HCT116 (cell line): ENCODE measurements around the gene TBC1D32. TPM values are rescaled to one million over a fixed set of nuclear protein-coding genes. Genes with fewer than 3 reads are reported as not detected.

Source experiments
- ATAC-seq: fragments of 200-7000 bp; cut with Tn5 transposase; 2 replicates; pipeline ENCODE4 v1.9.1; 2020; ENCODE audit warnings: mild to moderate bottlenecking, moderate library complexity
- BruUV-seq: library from RNA; stranded (reverse); fragments of 400-500 nt; replicated peaks from 2 replicates; lab custom pipeline; 2021; lab: Mats Ljungman, UMichigan
- CTCF ChIA-PET: fragments of 300-600 bp; sonication (Branson Sonifier 250); formaldehyde crosslinking; loops from one replicate; lab custom pipeline; 2021; ENCODE audit warnings: antibody characterized with exemption; lab: Charles Lee
- POLR2A ChIA-PET: fragments of 300-600, 350-600 bp; sonication (Branson Sonifier 250); formaldehyde crosslinking; loops from one replicate; lab custom pipeline; 2021; ENCODE audit warnings: antibody characterized with exemption; lab: Charles Lee
- RAD21 ChIA-PET, 2 experiments: fragments of 300-600 bp; sonication (Branson Sonifier 250); formaldehyde crosslinking; loops; one replicate each; lab custom pipeline; 2023; ENCODE audit warnings: low total read pairs in 2 of 2; ENCODE audit not compliant: uncharacterized antibody in 2 of 2, unreplicated experiment in 2 of 2, low non-redundant PET in 1 of 2; lab: Charles Lee
- DNase-seq: peaks from one replicate; pipeline ENCODE4 v3.0.0-alpha.2; 2010; ENCODE audit warnings: low read depth, low spot score
- H2AFZ ChIP-seq: fragments of 200-600 bp; shearing (Covaris generic), sonication (generic); 2 replicates; pipeline ENCODE4 v1.6.1; 2017; ENCODE audit warnings: low read depth, mixed run types, mixed read lengths, antibody characterized with exemption, low read length; ENCODE audit not compliant: poor library complexity, severe bottlenecking
- H3K27ac ChIP-seq: 2 replicates; pipeline ENCODE4 v1.5.1; 2012; ENCODE audit warnings: low read depth, low read length
- H3K27me3 ChIP-seq: fragments of 200-600 bp; sonication (generic); 2 replicates; pipeline ENCODE4 v1.6.1; 2016; ENCODE audit warnings: mixed run types, low read length, mixed read lengths; ENCODE audit not compliant: insufficient read depth
- H3K36me3 ChIP-seq, 2 experiments: fragments of 200-500 bp in 1 of 2; fragments of 200-600 bp in 1 of 2; sonication (Bioruptor generic) in 1 of 2; sonication (generic) in 1 of 2; 2 replicates each; pipeline versions ENCODE4 v1.5.1 to v1.6.1; 2014 to 2016; ENCODE audit warnings: low read length in 2 of 2, inconsistent platforms in 1 of 2, mixed read lengths in 1 of 2, mixed run types in 1 of 2; ENCODE audit not compliant: insufficient read depth in 2 of 2, control insufficient read depth in 1 of 2
- H3K4me1 ChIP-seq, 2 experiments: fragments of 200-600 bp in 1 of 2; sonication (generic) in 1 of 2; 2 replicates each; pipeline versions ENCODE4 v1.5.1 to v1.6.1; 2012 to 2017; ENCODE audit warnings: low read length in 2 of 2, inconsistent platforms in 1 of 2, mild to moderate bottlenecking in 1 of 2, mixed read lengths in 1 of 2, mixed run types in 1 of 2, moderate library complexity in 1 of 2; ENCODE audit not compliant: insufficient read depth in 2 of 2, control insufficient read depth in 1 of 2
- H3K4me2 ChIP-seq: fragments of 200-600 bp; sonication (generic); 2 replicates; pipeline ENCODE4 v1.6.1; 2017; ENCODE audit warnings: mixed run types, low read length, mixed read lengths
- H3K4me3 ChIP-seq, 2 experiments: fragments of 200-600 bp in 1 of 2; sonication (generic) in 1 of 2; replicated peaks in 1 of 2; 2 replicates each; pipeline ENCODE4 v1.5.1; 2011 to 2016; ENCODE audit warnings: low read length in 2 of 2, control low read depth in 1 of 2, low read depth in 1 of 2, mild to moderate bottlenecking in 1 of 2, mixed read lengths in 1 of 2, mixed run types in 1 of 2
- H3K79me2 ChIP-seq: fragments of 200-600 bp; sonication (generic); 2 replicates; pipeline ENCODE4 v1.6.1; 2017; ENCODE audit warnings: mild to moderate bottlenecking, mixed run types, low read length, moderate library complexity, mixed read lengths; ENCODE audit not compliant: insufficient read depth
- H3K9ac ChIP-seq: fragments of 200-600 bp; sonication (generic); 2 replicates; pipeline ENCODE4 v1.6.1; 2016; ENCODE audit warnings: low read length, mixed read lengths
- H3K9me2 ChIP-seq: fragments of 200-600 bp; sonication (generic), shearing (Covaris generic); 2 replicates; pipeline ENCODE4 v1.6.1; 2017; ENCODE audit warnings: mixed run types, mild to moderate bottlenecking, moderate library complexity; ENCODE audit not compliant: insufficient read depth
- H3K9me3 ChIP-seq, 2 experiments: fragments of 200-500 bp in 1 of 2; fragments of 200-600 bp in 1 of 2; sonication (Bioruptor generic) in 1 of 2; sonication (generic) in 1 of 2; 2 replicates each; pipeline ENCODE4 v1.6.1; 2014 to 2017; ENCODE audit warnings: low read length in 2 of 2, mixed read lengths in 2 of 2, inconsistent platforms in 1 of 2, low read depth in 1 of 2, mild to moderate bottlenecking in 1 of 2, mixed run types in 1 of 2, moderate library complexity in 1 of 2; ENCODE audit not compliant: control insufficient read depth in 1 of 2, insufficient read depth in 1 of 2
- H4K20me1 ChIP-seq: fragments of 200-600 bp; sonication (generic), shearing (Covaris generic); 2 replicates; pipeline ENCODE4 v1.6.1; 2017; ENCODE audit warnings: mixed run types, mild to moderate bottlenecking, moderate library complexity; ENCODE audit not compliant: insufficient read depth
- ATF3 ChIP-seq: IDR thresholded peaks from 2 replicates; pipeline ENCODE4 v1.6.1; 2012
- CBX3 ChIP-seq: IDR thresholded peaks from 2 replicates; pipeline ENCODE4 v1.6.1; 2012; ENCODE audit warnings: low read depth
- CEBPB ChIP-seq: IDR thresholded peaks from 2 replicates; pipeline ENCODE4 v1.6.1; 2012; ENCODE audit warnings: low read depth
- EZH2 ChIP-seq: fragments of 200-600 bp; sonication (generic); IDR thresholded peaks from 2 replicates; pipeline ENCODE4 v1.6.1; 2017; ENCODE audit warnings: antibody characterized with exemption, mixed run types
- FOSL1 ChIP-seq: IDR thresholded peaks from 2 replicates; pipeline ENCODE4 v1.6.1; 2012; ENCODE audit warnings: low read depth
- POLR2A ChIP-seq: IDR thresholded peaks from 2 replicates; pipeline ENCODE4 v1.7.0; 2011; ENCODE audit warnings: borderline replicate concordance; ENCODE audit not compliant: insufficient read depth, insufficient read length; ENCODE audit errors: extremely low read depth
- POLR2AphosphoS5 ChIP-seq: IDR thresholded peaks from 2 replicates; pipeline ENCODE4 v1.6.1; 2011; ENCODE audit warnings: mild to moderate bottlenecking, low read depth, low read length, moderate library complexity
- RAD21 ChIP-seq: IDR thresholded peaks from 2 replicates; pipeline ENCODE4 v1.6.1; 2012; ENCODE audit warnings: low read depth, mild to moderate bottlenecking
- SRF ChIP-seq: IDR thresholded peaks from 2 replicates; pipeline ENCODE4 v1.6.1; 2012; ENCODE audit warnings: low read depth
- YY1 ChIP-seq: IDR thresholded peaks from 2 replicates; pipeline ENCODE4 v1.6.1; 2011; ENCODE audit warnings: low read length, low read depth, moderate library complexity, mild to moderate bottlenecking; ENCODE audit not compliant: insufficient replicate concordance; ENCODE audit errors: extremely low read depth
- ZFX ChIP-seq: fragments of 450-650 bp; IDR thresholded peaks from 2 replicates; pipeline ENCODE4 v1.6.1; 2017
- ZNF274 ChIP-seq: fragments of 200-500 bp; sonication (Bioruptor generic); IDR thresholded peaks from 2 replicates; pipeline ENCODE4 v1.6.1; 2014; ENCODE audit warnings: mild to moderate bottlenecking, low read depth, low read length, inconsistent platforms
- intact Hi-C: fragments of 100-400 bp; cut with micrococcal nuclease; formaldehyde crosslinking; loops from 2 replicates; pipeline ENCODE4 v1.10.0; 2022
- total RNA-seq: library from RNA; stranded (reverse); gene quantifications from one replicate; pipeline ENCODE4 v1.2.1, GENCODE V29; 2021; ENCODE audit not compliant: unreplicated experiment
- TF ChIP-seq, protein P1 (sequence below), 3 experiments: fragments of 200-600 bp in 1 of 3; sonication (generic) in 1 of 3; IDR thresholded peaks in 2 of 3; conservative IDR thresholded peaks in 1 of 3; 2 replicates each; pipeline ENCODE4 v1.5.1; 2012 to 2017; ENCODE audit warnings: low read depth in 2 of 3, low read length in 2 of 3, antibody characterized with exemption in 1 of 3, borderline replicate concordance in 1 of 3, control low read depth in 1 of 3, mild to moderate bottlenecking in 1 of 3, mixed read lengths in 1 of 3, mixed run types in 1 of 3, moderate library complexity in 1 of 3; ENCODE audit not compliant: insufficient read depth in 1 of 3
- TF ChIP-seq, protein P2 (sequence below): IDR thresholded peaks from 2 replicates; pipeline ENCODE4 v1.6.1; 2011; ENCODE audit warnings: mild to moderate bottlenecking, low read length, moderate library complexity; ENCODE audit not compliant: insufficient replicate concordance; ENCODE audit errors: extremely low read depth
- TF ChIP-seq, protein P3 (sequence below): IDR thresholded peaks from 2 replicates; pipeline ENCODE4 v1.6.1; 2012

TBC1D32 gene
- total RNA-seq, 1 experiment from 2014 or later: 13.8 TPM

- Histone ChIP-seq H3K9me2 (no peaks in the 10 kb centered on the region), H3K4me1 (peaks cover 0 to 21% of the 10 kb centered on the region in 2 experiments; a peak in 1 of 4 replicates), H3K27me3 (no peaks in the 10 kb centered on the region), H3K9ac (no peak overlapping the region), H3K4me2 (peak overlapping the region; percentile 97), H3K9me3 (no peaks in the 10 kb centered on the region), H3K27ac (no peak overlapping the region), H4K20me1 (no peaks in the 10 kb centered on the region), H3K4me3 (no peak overlapping the region; a peak in 1 of 4 replicates), H2AFZ (no peak overlapping the region), H3K79me2 (peaks cover 10% of the 10 kb centered on the region; the same call in 1 of the 2 replicates), H3K36me3 (no peaks in the 10 kb centered on the region)
- intact Hi-C loops: no loop called here
- POLR2A ChIA-PET: no interaction called here
- no TSS peak for BruUV-seq
- ATAC-seq: no peak
- RAD21 ChIA-PET: no interaction called here
- TF ChIP-seq YY1 (no peak), POLR2AphosphoS5 (no peak), CBX3 (no peak), EZH2 (no peak), ATF3 (no peak), FOSL1 (no peak), ZFX (no peak), SRF (no peak), RAD21 (no peak), ZNF274 (no peak), POLR2A (no peak), CEBPB (no peak)
- TF ChIP-seq, protein P1, sequence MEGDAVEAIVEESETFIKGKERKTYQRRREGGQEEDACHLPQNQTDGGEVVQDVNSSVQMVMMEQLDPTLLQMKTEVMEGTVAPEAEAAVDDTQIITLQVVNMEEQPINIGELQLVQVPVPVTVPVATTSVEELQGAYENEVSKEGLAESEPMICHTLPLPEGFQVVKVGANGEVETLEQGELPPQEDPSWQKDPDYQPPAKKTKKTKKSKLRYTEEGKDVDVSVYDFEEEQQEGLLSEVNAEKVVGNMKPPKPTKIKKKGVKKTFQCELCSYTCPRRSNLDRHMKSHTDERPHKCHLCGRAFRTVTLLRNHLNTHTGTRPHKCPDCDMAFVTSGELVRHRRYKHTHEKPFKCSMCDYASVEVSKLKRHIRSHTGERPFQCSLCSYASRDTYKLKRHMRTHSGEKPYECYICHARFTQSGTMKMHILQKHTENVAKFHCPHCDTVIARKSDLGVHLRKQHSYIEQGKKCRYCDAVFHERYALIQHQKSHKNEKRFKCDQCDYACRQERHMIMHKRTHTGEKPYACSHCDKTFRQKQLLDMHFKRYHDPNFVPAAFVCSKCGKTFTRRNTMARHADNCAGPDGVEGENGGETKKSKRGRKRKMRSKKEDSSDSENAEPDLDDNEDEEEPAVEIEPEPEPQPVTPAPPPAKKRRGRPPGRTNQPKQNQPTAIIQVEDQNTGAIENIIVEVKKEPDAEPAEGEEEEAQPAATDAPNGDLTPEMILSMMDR (IDR thresholded peaks at IDR 0.05 in 2 of 3, conservative IDR thresholded peaks at IDR 0.05 in 1 of 3; ENCODE audit: borderline replicate concordance in 1 of 3, insufficient read depth in 1 of 3, low read depth in 2 of 3, low read length in 2 of 3): no peak
- TF ChIP-seq, protein P2, sequence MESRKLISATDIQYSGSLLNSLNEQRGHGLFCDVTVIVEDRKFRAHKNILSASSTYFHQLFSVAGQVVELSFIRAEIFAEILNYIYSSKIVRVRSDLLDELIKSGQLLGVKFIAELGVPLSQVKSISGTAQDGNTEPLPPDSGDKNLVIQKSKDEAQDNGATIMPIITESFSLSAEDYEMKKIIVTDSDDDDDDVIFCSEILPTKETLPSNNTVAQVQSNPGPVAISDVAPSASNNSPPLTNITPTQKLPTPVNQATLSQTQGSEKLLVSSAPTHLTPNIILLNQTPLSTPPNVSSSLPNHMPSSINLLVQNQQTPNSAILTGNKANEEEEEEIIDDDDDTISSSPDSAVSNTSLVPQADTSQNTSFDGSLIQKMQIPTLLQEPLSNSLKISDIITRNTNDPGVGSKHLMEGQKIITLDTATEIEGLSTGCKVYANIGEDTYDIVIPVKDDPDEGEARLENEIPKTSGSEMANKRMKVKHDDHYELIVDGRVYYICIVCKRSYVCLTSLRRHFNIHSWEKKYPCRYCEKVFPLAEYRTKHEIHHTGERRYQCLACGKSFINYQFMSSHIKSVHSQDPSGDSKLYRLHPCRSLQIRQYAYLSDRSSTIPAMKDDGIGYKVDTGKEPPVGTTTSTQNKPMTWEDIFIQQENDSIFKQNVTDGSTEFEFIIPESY: no peak
- TF ChIP-seq, protein P3, sequence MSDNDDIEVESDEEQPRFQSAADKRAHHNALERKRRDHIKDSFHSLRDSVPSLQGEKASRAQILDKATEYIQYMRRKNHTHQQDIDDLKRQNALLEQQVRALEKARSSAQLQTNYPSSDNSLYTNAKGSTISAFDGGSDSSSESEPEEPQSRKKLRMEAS: no peak
- CTCF ChIA-PET: no interaction called here
- DNase-seq: no peak
Observed at GRCh38 chr6:121333196-121333595, 1.1 kb downstream of the TBC1D32 start.
